ENCODE data around the gene SLC30A2.

The SLC30A2 gene

DNA sequence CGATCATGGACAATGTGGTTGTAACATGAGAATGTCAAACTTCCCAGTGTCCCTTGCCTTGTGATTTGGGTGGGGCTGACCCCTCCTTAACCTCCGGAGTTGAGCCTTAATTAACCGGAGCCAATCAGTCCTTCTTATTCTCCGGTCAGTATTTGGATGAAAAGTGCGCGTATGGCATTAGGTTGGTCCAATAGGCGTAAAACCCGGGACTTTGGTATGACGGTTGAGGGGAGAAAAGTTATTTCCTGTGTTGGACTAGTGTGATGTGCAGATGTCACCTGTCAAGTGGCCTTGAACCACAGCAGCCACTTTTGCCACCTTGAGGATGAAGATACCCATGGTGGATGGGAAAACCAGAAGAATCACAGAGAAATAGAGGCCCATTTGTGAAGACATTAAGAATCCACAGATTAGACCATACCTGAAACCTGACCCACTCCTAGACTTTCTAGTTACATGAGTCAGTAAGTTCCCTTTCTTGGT is 53.2 kb downstream of the SLC30A2 start:
- TF ChIP-seq, protein P1, sequence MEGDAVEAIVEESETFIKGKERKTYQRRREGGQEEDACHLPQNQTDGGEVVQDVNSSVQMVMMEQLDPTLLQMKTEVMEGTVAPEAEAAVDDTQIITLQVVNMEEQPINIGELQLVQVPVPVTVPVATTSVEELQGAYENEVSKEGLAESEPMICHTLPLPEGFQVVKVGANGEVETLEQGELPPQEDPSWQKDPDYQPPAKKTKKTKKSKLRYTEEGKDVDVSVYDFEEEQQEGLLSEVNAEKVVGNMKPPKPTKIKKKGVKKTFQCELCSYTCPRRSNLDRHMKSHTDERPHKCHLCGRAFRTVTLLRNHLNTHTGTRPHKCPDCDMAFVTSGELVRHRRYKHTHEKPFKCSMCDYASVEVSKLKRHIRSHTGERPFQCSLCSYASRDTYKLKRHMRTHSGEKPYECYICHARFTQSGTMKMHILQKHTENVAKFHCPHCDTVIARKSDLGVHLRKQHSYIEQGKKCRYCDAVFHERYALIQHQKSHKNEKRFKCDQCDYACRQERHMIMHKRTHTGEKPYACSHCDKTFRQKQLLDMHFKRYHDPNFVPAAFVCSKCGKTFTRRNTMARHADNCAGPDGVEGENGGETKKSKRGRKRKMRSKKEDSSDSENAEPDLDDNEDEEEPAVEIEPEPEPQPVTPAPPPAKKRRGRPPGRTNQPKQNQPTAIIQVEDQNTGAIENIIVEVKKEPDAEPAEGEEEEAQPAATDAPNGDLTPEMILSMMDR (IDR thresholded peaks at IDR 0.05; ENCODE audit: low read length, missing control alignments): no peak
- DNase-seq (ENCODE audit: low read depth): no peak
- no peak overlapping the region for H3K4me3 ChIP-seq (replicated peaks; ENCODE audit: low read depth, low read length)

DNA sequence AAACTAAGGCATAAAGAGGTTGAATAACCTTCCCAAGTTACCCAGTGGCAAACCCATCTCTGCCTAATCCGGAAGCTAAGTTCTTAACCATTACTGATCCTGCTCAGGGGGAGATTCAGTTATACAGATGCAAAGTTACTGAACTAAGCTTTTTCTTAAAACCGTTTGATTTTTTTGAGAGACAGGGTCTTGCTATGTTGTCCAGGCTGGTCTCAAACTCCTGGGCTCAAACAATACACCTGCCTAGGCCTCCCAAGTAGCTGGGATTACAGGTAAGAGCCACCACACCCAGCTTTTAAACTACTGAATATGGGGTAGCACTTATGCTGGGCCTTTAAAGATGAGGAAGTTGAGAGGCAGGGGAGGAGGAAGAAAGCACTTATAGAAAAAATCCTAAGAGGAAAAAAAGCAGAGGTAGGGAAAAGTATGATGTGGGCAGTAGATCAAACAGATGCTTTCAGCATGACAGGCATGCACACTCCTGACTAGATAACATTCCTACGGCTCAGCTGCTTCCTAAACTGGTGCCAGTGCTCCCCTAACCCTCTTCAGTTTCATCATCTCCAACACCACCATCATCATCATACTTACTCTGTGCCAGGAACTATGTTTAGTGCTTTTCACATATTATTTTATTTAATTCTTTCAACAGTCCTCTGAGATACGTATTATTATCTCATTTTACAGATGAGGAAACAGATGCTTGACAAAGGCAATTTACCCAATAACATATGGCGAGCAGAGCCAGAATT is 53.8 kb downstream of the SLC30A2 start:
- no peak overlapping the region for H3K4me3 ChIP-seq (replicated peaks; ENCODE audit: low read depth, low read length)
- TF ChIP-seq, protein P1 (IDR thresholded peaks at IDR 0.05; ENCODE audit: low read length, missing control alignments): no peak
- DNase-seq (ENCODE audit: low read depth): no peak

- no peak overlapping the region for H3K4me3 ChIP-seq (replicated peaks; ENCODE audit: low read depth, low read length)
- no peak for DNase-seq (ENCODE audit: low read depth)
- TF ChIP-seq, protein P1 (IDR thresholded peaks at IDR 0.05; ENCODE audit: low read length, missing control alignments): no peak
Observed at GRCh38 chr1:25990702-25991395, 55.1 kb downstream of the SLC30A2 start.

- no peak overlapping the region for H3K4me3 ChIP-seq (replicated peaks; ENCODE audit: low read depth, low read length)
Observed at GRCh38 chr1:25990251-25990650, 55.7 kb downstream of the SLC30A2 start.

DNA sequence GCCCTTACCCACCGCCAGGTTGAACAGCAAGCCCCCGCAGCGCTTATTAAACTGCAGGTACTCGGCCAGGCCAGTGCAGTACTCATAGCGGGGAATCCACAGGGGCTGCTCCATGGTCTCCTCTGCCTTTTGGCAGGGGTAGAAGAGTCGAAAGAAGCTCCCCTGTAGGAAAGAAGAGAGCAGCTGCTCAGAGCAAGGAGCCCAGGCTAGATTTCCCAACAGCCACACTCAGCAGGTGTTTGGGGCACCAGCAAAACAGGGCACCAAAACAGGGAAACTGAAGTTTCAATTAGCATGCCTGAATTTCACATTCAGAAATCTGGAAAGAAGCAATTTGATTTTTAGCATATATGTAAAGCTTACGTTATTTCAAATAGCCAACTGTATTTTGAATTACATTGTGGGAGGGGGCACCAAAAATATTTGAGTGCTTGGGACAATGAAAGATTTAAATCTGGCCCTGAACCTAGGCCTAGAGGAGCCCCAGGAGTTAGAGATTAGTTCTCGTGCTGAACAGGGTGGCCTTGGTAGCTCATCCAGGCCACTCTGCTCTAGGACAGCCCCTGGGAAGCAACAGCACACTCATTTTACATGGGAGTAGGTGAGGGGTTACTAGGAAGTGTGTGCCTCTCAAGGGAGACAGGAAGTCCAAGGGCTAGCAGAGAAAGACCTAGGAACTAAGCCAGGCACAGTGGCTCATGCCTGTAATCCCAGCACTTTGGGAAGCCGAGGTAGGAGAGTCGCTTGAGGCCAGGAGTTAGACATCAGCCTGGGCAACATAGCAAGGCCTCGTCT is 56.3 kb downstream of the SLC30A2 start:
- TF ChIP-seq, protein P1 (IDR thresholded peaks at IDR 0.05; ENCODE audit: low read length, missing control alignments): no peak
- H3K4me3 ChIP-seq (replicated peaks; ENCODE audit: low read depth, low read length): no peak overlapping the region
- DNase-seq (ENCODE audit: low read depth): no peak

More at GRCh38 chr1:25990251-25990650, 55.7 kb downstream of the SLC30A2 start:
- TF ChIP-seq, protein P1 (IDR thresholded peaks at IDR 0.05; ENCODE audit: low read length, missing control alignments): no peak
- no peak for DNase-seq (ENCODE audit: low read depth)

DNA sequence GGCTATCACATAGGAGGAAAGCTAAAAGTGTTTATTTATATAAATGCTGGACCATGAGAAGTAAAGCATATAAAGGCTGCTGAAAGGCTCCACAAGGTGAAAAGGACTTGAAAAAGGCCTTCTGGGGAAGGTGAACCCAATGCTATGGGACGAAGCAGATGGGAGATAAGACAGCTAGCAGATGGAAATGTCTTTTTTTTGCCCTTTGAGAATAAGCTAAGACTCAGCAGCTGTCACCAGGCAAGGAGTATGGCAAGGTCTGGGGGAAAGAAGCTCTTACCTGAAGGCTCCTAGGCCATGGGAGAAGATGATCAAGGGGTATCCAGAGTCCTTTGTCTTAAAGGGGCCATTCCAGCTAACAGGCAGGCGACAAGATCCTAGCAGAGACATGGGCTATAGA is 58.0 kb downstream of the SLC30A2 start:
- no peak overlapping the region for H3K4me3 ChIP-seq (replicated peaks; ENCODE audit: low read depth, low read length)
- TF ChIP-seq, protein P1 (IDR thresholded peaks at IDR 0.05; ENCODE audit: low read length, missing control alignments): no peak
- DNase-seq (ENCODE audit: low read depth): no peak

All from fibroblast of pulmonary artery (primary cell).